Stimulated activated CD8-positive, alpha-beta memory T cell treated with anti-CD3 and anti-CD28 coated beads, Interleukin-12 subunit alpha, Interleukin-12 subunit beta, amount 100 ng/mL, for 1 hour (primary cell): Measurements from ENCODE around the gene PLAA.
A peak's percentile ranks its signal among the peaks of the same experiment; 100 is the strongest.
"Not testable (repeated sequence)": the region's sequence is repeated elsewhere in the genome, so short reads cannot be mapped to it uniquely, and the experiment has no call there.

ENCODE experiments used
- DNase-seq: peaks from one replicate; pipeline ENCODE4 v3.0.0-alpha.2; 2020; ENCODE audit warnings: low read depth

PLAA gene

DNA sequence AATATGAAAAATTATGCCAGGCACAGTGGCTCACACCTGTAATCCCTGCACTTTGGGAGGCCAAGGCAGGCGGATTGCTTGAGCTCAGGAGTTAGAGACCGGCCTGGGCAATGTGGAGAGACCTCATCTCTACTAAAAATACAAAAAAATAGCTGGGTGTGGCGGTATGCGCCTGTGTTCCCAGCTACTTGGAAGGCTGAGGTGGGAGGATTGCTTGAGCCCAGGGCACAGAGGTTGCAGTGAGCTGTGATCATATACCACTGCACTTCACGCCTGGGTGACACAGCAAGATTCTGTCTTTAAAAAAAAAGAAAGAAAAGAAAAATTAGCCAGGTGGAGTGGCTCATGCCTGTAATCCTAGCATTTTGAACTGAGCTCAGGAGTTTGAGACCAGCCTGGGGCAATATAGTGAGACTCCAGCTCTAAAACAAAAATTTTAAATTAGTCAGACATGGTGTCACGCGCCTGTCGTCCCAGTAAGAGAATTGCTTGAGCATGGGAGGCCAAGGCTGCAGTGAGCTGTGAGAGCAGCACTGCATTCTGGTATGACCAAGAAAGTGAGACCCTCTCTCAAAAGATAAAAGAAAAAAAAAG, 18.0 kb downstream of the PLAA start:
- no peak for DNase-seq

DNA sequence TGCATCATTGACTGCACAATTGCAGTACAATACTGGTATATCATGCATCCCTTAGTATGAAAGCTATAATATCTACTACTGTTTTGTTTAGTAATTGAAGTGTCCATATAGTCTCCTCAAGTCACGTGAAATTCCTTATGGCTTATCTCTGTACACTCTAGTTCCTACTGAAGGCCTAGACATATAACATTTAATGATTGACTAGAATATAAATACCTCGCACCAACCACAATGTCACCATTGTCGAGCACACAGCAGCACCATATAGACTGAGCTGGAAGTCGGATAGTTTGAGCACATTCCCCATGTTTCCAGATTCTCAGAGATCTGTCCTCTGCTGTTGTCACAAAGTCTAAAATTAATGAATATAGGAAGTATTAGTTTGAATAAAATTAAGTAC, 21.4 kb downstream of the PLAA start:
- no peak for DNase-seq

DNA sequence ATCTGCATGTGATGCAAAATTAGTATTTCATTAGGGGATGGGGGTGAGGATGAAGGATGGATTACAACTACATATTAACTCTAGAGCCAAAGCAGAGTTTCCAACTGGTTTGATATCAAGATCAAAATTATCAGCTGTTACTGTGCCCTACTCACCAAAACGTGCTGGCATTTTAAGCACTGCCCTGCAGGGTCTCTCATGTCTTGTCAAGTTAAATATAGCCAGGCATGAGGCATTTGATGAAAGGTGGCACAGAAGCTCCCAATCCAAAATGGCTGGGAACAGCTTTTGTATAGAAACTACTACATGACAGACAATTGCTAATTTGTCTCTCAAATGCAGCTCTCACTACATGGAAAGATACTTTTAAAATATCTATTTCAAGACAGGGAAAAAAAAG, 27.3 kb downstream of the PLAA start:
- no peak for DNase-seq

DNA sequence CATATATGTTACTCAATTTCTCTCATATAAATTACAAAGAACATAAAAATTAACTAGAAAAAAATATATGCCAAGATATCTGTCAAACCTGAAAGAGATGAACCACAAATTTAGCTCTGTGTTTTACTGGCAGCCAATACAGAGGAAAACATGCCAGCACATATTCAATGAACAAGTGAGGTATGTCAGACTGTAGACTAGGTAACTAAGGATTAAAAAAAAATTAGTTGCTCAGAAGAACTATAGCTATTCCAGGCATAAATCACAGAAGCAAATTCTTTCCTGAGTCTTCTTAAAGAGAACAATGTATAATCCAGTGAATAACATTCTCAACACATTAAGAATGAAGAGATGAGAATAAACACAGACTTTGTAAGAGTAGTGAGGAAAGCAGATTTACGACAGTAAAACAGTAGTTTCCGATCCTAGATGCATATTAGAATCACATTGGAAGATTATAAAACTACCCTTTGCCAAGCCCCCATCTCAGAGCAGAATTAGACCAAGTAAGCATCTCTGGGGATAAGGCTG, 33.8 kb downstream of the PLAA start:
- DNase-seq, result no peak

DNA sequence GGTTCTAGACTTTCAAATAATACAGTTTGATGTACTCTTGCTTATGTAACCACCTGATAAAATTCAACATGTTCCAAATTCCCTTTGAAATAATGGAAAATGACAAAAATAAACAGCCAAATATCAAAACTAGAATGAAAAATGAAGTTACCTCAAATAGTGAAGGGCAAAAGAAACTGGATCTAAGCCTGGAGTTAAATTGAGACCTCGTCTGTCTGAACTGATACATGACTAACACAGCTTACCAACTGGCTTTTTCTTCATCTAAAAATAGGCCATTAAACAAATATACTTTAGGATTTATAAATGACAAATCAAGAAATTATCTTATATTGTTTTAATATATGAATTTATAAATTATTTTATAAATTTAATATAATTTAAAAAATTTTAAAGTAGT, 42.4 kb downstream of the PLAA start:
- no peak for DNase-seq

DNA sequence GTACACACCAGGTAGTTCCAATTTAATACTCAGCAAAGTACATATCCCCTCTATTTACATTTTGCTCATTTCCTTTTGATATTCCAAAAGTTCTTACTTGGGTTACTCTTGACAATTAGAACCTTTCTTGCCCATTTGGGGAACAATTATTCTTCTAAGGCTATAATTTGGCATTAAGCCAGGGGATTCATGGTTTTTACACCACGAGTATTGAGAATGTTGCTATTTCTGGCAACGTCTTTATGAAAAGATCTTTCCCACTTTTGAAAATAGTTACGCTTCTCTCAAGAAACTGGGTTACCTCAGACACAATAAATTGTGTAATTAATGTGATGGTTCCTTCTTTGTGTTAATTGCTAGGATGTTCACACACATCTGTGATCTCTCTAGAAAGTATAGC, 43.0 kb downstream of the PLAA start:
- no peak for DNase-seq

DNA sequence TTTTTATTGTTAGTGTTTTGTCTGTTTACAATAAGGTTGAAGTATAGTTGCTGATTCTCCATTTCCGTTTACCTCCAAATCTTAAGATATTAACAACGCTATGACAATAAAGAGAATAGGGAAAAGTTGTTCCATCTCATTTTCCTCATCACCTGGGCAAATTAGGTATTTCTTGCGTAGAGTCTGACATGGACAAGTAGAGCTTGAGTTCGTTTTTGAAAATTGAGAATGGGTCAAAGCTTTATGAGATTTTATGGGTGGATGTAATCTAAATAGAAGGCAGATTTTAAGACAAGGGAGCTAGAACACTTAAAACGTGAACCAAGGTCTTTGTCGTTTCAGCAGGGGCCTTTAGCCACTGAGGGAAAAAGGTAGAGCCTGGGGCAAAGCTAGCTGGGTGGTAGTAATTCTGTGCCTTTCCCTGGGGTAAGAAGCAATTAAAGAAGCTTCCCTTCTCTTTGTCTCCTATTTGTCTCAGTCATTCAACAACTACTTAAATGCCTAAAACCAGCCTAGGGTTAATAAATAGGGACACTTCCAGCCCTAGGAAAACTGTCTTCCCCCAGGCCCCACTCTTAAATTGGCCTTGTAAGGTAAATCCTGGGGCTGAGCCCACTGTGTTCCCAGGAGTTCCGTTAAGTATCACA, 53.9 kb downstream of the PLAA start:
- DNase-seq, result no peak

DNA sequence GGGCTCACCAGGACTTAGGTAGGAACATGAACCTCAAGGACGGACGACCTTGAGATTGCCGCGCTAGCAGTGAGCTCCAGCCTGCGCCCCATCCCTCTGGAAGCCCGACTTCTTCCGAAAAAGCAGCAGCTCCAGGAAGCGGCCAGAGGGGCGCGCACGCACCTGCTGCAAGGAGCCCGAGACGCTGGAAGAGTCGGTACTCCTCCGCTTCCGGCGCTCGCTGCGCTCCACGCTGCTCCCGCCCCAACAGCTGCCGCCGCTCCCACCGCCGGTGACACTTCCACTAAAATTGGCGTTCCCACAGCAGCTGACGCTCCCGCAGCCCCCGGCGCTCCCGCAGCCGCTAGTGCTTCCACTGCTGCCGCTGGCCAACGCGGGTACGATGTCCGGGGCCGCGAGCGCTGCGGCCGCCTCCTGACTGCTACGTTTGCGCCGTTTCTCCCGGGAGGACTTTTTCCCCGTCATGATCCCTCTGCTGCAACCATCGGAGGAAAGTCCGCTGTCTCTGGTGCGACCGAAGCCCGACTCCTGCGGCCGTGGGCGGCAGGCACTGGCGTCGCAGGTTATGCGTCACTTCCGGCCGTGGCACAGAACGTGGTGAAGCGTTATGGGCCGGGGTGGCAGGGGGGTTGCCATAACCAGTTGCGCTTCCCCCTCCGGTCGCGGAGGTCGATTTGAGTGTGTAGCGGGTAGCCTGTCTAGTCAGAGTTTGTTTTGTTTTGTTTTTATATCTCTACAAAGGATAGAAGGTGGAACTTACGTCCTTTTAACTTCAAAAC, 54.6 kb downstream of the PLAA start, which contains the start of gene CAAP1:
CAAP1 (minus strand) TSS at position 552 of the 779 bp plus-strand sequence; CDS start at position 465, 87 bp downstream.
- peak; percentile 90 for DNase-seq

DNA sequence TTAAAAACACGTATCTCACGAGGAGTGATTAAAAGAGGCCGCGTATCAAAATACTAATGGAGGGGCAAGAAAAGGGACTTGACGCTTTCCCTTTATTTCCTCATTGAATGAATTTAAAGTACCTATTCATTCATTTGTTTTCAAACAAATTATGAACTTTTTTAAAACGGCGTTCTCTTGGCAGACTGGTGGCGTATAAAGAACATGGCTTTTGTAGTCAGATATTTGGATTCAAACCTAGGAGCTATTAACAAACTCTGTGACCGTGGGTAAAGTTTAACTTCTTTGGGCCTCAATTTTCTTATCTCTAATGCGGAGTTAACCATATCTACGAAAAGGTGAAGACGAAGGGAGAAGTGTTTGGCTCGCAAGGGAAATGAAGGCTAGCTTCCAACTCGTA, 55.3 kb downstream of the PLAA start:
- no peak for DNase-seq

DNA sequence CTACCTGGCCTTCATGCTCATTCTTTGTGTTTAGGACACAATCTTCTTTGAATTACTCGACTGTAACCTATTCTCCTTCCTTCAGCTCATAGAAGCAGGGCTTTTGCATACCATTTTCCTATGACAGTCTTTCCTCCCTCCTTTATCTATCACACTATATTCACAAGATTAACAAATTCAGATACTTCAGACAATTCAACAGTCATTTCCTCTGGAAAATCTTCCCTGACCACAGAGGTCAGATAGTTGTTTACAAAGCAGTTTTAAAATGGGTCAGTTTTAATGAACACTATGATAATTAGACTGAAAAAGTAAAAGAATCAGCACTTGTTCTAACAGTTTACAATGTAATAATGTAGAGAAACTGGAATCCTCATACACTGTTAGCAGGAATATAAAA, 58.8 kb downstream of the PLAA start:
- no peak for DNase-seq

DNA sequence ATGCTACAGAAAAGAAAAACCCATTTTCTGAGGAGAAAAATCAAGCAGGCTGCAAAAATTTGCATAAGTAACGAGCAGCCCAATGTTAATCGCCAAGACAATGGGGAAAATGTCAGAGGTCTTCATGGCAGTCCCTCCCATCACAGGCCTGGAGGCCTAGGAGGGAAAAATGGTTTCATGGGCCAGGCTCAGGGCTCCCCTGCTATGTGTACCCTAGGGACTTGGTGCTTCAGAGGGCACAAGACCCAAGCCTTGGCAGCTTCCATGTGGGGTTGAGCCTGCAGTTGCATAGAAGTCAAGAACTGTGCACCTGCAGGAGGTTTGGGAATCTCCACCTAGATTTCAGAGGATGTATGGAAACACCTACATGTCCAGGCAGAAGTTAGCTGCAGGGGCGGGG, 64.9 kb downstream of the PLAA start:
- DNase-seq, result no peak

DNA sequence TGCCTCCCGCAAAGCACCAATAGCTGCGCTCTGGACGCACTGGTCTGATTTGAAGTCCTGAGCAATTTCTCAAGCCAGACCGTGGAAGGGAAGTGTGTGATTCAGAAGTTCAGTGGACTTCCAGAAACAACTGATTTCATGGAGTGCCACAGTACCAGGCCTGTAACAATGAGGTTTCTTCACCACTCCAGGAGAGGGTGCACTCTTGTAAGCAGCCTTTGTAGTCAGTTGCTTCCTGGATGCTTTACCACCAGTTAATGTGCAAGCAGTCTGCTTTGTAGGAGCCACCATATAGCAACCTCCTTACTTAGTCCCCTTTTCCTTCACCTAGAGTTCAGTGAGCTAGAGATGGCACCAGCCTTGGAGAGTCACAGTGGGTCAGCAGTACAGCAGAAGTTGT, 66.8 kb downstream of the PLAA start:
- no peak for DNase-seq

DNA sequence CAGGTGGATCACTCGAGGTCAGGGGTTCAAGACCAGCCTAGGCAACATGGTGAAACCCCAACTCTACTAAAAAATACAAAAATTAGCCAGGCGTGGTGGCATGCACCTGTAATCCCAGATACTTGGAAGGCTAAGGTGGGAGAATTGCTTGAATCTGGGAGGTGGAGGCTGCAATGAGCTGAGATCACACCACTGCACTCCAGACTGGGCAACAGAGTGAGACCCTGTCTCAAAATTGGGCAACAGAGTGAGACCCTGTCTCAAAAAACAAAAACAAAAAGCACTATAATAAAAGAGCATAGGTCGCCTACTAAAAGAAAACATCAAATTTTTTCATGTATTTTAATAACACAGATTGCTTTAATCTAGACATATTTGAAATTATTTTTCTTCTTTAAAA, 71.9 kb downstream of the PLAA start:
- DNase-seq, result not testable (repeated sequence)

DNA sequence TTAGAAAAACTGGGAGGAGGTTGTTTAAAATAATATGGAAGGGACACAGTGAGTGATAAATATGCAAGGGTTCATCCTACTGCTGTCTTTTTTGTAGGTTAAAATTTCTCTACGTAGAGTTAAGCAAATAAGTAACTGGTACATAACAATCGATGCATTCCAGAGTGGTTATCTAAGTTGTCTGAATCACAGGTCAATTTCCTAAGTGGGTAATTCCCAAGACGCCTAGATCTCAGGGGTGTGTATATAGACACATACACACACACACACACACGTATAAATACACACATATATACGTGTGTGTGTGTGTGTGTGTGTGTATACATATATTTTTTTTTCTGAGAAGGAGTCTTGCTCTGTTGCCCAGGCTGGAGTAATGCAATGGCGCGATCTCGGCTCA, 76.8 kb downstream of the PLAA start:
- DNase-seq, result no peak

DNA sequence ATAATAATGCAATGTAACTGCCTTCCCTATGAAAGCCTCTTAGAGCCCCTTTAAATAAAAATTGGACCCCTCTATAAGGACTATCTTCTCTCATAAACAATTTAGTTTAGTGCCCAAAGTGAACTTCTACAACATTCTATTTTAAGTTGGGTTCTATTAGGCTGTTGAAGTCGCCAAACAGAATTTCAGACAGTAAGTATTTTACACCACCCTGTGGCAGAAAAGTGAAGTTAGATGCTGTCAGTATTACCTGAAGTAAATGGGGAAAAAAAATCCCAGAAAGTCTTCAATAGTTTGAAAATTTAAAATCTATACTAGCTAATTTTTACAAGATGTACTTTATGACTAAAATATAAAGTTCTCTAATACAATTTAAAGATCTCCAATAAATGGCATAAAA, 84.0 kb downstream of the PLAA start:
- DNase-seq, result no peak

DNA sequence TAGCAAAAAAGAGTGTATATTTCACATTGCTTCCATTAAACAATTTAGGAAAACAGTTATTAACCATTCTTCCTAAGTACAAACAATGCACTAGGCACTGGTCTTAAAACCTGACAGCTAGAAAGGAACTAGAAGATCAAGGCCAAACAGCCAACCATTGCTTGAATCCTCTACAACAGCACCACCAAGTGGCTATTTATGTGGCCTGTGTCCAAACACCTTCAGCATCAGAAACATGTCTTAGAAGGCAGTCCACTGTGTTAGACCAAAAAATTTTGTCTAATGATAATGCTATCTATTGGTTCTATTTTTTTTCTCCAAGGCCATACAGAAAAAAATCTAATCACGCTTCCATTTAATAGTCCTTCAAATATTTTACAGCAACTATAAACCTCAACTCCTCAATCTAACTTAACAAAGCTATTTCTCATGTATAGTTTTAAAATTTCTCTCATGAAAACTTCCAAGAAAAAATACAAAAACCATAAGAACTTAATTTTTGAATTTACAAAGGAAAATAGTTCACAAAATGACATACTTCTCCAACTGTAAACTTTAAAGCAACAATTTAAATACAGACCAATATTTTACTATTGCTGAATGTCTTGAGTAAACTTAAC, 90.5 kb downstream of the PLAA start:
- no peak for DNase-seq
